NB4 (cell line): Measurements from ENCODE around the gene INCENP.

ENCODE experiments used
- MAX ChIP-seq: IDR thresholded peaks from 2 replicates; pipeline ENCODE4 v1.6.1; 2011; ENCODE audit warnings: low read depth, low read length
- POLR2A ChIP-seq: IDR thresholded peaks from 2 replicates; pipeline ENCODE4 v1.6.1; 2011; ENCODE audit warnings: mild to moderate bottlenecking; ENCODE audit not compliant: insufficient read length; ENCODE audit errors: extremely low read depth
- TF ChIP-seq, protein P1 (sequence below): IDR thresholded peaks from one replicate; pipeline ENCODE4 v1.5.1; 2012; ENCODE audit warnings: low read depth, low read length

DNA sequence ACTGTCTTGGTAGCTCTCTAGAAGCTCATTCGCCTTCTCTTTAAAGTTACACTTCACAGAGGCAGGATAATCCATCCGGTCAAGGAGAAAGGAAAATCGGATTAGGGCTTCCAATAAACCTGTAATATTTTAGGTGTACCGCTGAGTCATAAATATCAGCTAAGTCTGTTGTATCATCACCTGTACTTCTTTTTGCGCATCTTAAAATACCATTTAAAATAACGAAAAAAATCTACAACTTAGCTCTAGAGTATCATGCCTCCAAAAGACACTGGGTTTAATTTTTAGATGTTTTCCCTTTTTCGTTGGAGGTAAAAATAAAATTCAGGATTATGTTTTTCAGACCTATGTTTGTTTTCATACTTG lies 41.5 kb upstream of the INCENP start:
- TF ChIP-seq, protein P1, sequence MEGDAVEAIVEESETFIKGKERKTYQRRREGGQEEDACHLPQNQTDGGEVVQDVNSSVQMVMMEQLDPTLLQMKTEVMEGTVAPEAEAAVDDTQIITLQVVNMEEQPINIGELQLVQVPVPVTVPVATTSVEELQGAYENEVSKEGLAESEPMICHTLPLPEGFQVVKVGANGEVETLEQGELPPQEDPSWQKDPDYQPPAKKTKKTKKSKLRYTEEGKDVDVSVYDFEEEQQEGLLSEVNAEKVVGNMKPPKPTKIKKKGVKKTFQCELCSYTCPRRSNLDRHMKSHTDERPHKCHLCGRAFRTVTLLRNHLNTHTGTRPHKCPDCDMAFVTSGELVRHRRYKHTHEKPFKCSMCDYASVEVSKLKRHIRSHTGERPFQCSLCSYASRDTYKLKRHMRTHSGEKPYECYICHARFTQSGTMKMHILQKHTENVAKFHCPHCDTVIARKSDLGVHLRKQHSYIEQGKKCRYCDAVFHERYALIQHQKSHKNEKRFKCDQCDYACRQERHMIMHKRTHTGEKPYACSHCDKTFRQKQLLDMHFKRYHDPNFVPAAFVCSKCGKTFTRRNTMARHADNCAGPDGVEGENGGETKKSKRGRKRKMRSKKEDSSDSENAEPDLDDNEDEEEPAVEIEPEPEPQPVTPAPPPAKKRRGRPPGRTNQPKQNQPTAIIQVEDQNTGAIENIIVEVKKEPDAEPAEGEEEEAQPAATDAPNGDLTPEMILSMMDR: no peak
- TF ChIP-seq MAX (no peak), POLR2A (no peak)
